GM21717 (cell line): ENCODE results near the gene FGA.
"Not testable (repeated sequence)": the region's sequence is repeated elsewhere in the genome, so short reads cannot be mapped to it uniquely, and the experiment has no call there.

ENCODE experiments used
- ATAC-seq: cut with Tn5 transposase; IDR thresholded peaks from one replicate; pipeline ENCODE4 v1.9.1; 2021; ENCODE audit warnings: mild to moderate bottlenecking, moderate library complexity; ENCODE audit not compliant: unreplicated experiment

FGA gene

DNA sequence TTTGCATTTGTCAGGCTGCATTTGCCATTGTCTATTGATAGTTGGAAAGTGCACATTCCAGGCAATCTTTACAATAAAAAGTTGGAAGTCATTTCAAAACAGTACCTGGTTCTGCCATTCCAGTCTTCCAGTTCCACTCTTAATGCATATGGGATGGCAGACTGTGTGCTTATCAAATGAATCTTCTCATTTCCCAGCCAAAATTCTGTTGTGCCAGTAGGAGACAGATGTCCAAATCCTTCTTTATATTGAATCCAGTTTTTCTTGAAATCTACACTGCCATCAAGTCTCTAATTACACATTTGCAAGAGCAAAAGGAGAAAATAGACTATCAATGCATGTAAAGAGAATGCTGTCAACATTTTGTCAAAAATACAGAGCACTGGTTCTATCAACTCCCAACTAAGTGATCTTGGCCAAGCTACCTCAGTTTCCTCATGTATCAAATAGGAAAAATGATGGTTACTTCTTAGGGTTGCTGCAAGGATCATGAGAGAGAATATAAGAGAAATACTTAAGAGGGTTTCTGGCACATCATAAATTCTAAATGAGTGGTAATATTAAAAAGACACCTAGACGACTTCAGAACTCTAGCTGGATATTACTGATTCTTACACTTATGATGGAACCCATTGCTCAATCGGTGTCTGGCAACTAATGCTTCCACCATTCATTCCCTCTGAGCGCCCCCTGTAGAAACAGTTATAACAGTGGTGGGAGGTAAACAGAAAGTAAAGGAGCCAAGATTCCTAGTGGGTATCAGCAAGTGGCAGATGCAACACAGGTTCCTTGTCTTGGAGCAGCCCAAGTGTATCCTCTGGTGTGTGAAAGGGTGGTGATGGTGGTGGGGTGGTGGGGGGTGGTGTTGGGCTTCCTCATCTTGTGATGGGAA is 18.1 kb upstream of the FGA start:
- ATAC-seq: no peak

DNA sequence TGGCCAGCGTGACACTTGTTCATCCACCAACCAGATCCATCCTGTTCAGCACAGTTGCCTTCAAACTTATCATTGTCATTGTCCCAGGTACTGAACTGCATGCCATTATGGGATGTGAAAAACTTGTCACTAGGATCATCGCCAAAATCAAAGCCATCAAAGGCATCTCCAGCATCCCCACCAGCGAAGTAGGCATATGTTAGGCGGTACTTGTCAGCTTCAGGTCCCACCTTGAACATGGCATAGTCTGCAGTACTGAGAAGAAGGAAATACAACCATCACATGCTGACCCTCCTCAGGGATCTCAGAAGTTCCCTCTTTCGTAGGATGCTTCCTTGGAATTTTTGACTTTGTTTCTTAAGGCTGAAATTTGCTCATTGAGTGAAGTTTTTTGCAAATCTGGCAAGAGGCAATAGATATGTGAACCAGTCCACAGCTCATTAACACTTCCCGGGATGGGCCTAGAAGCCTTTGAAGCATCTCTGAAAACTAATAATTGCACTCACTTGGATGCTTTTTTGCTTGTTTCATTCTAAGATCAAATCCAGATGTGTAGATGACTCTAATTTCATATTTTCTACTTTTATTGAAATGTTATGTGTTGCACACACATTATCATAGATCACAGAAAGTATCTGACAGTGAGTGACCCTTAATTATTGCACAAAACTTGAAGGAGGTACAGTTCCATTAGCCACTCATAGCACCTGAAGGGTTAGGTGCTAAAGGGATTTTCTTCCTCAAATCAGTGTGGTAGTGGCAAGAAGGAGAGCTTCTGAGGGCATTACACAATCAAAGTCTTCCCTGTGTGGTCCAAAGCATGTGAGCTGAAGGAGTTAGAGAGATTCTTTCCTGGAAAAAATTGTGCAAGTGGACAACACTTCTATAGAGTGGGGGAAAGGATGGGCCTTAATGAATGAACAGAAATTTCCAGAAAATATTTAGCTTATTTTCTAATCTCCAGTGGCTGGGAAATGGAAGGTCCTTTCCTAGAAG is 16.5 kb upstream of the FGA start:
- ATAC-seq: no peak

GRCh38 chr4:154604696-154605200 is 14.2 kb upstream of the FGA start:
- no peak for ATAC-seq

DNA sequence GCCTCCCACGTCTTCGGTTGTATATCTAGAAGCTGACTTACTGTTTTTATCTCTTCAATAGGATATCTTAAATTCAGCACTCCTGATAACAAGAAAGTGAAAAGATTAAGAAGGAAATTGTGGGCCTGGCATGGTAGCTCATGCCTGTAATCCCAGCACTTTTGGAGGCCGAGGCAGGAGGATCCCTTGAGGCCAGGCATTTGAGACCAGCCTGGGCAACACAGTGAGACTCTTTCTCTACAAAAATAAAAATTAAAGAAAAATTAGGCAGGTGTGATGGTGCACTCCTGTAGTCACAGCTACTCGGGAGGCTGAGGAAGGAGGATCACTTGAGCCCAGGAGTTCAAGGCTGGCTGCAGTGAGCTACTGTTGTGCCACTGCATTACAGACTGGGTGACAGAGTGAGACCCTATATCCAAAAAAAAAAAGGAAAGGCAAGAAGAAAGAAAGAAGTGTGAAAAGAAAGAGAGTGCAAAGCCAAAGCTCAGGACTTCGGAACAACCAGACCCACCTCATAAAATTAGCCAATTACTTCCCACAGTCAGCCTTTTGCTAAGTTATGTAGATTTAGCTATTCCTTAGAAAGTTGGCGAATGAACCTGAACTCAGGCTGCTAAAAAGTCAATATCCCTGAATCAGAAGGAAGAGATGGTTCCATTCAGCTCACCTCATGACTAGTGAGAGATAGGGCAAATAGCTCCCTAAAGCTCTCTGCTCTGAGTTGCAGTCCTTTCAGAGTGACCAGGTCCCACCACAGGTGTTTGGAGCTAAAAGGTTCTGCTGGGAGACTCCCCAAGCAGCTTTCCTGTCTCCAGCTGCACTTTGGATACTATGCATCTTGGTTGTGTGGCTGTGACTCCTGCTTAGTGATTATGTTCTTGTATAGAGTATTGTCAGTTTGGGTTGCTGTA is 12.7 kb upstream of the FGA start:
- ATAC-seq: no peak

- ATAC-seq: no peak
These were observed 12.0 kb upstream of the FGA start for GRCh38 chr4:154602404-154603020.

GRCh38 chr4:154597798-154598774 is 7.5 kb upstream of the FGA start:
- ATAC-seq: no peak

- ATAC-seq: not testable (repeated sequence)
These were observed 6.7 kb upstream of the FGA start for GRCh38 chr4:154597281-154597680.

DNA sequence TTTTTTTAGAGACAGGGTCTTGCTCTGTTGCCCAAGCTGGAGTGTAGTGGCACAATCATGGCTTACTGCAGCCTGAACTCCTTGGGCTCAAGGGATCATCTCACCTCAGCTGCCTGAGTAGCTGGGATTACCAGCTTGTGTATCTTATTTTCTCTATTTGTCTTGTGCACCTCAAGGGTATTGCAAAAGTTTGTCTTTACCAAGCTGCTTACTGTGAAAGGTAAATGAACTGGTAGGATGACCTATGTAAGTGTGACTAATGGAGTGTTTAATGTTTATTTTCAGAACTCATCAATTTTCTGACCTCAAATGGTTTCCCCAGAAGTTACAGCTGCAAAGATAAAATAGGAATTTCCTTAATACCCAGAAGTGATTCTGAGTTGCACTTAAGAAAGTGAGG is 5.3 kb upstream of the FGA start:
- ATAC-seq: no peak

DNA sequence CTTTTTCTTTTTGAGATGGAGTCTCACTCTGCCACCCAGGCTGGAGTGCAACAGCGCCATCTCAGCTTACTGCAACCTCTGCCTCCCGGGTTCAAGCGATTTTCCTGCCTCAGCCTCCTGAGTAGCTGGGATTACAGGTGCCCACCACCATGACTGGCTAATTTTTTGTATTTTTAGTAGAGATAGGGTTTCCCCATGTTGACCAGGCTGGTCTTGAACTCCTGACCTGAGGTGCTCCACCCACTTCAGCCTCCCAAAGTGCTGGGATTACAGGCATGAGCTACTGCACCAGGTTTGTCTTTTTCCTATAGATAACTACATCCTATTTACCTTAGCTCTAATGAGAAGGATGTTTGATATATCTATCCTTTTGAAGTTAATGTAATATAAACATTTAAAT is 3.8 kb upstream of the FGA start:
- ATAC-seq: not testable (repeated sequence)

DNA sequence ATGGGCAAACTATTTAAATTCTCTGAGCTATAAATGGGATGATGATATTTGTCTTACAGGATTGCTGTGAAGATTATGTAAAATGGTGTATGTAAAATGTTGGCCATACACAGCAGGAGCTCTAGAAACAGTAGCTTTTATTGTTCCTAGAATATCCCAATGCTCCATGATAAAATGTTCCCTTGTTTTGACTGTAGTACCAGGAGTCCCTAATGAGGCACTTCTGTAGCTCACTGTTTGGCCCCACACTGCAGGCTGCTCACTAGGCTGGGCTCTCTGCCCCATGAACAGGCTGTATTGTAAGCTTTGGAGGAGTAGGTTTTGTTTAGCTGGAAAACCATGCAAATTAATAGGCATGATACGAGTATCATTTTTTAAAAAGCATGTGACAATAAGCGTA is 3.3 kb upstream of the FGA start:
- ATAC-seq: no peak

GRCh38 chr4:154591890-154592289 is 1.3 kb upstream of the FGA start:
- no peak for ATAC-seq

DNA sequence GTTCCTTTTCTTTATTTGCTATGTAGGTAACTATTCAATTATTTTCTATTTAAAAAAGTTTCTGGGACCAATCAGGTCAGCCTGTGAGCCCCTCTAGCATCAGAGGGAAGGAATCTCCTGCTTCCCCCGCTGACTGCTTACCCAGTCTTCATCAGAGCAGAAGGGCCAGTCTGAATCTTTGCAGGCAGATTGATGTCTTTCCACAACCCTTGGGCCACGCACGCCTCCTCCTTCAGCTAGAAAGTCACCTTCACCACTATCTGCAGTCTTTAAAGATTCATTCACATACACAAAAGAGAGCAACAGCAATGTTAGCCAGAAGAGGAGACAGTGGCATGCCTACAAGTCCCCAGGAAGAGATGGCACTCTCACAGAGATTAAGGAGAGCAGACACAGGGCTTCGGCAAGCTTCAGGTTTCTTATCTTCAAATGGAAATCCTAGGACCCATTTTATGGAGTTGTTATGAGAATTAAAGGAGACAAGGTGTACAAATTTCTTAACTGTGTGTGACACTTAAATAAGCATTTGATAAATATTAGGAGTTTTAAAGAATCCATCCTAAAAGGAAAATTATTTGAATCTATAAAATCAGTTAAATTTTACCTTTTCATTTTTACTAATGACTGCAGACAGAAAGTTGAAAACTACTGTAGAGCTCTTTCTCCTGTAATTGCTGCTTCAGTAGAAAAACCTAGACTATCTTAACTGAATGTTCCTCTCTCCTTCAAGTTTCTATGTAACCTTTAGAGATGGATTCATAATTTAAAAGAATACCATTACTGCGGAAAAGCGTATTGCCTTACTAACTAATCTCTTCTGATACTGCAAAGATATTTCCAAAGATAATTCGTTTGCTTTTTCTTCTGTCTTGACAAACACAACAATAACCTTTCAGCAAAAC is 995 bp downstream of the FGA start:
- ATAC-seq: no peak

DNA sequence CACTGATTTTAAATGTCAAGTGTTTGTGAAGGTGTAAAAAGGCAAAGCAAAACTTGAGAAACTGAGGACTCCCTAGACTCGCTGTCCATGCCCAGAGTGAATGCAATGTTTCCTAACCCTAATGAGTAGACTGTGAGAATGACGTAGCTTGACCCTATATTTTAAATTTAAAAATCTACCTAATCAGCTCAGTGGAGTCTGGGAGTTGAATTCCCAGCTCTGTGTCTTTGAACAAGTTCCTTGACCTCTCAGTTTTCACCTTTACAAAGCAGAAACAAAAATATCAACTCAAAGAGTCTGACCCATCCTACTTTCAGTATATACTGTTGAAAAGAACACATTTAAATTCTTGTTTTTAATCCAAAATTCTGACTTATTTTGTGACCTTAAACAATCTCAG is 2.3 kb downstream of the FGA start:
- no peak for ATAC-seq

- ATAC-seq: no peak
These were observed 4.1 kb downstream of the FGA start for GRCh38 chr4:154586296-154587033.

DNA sequence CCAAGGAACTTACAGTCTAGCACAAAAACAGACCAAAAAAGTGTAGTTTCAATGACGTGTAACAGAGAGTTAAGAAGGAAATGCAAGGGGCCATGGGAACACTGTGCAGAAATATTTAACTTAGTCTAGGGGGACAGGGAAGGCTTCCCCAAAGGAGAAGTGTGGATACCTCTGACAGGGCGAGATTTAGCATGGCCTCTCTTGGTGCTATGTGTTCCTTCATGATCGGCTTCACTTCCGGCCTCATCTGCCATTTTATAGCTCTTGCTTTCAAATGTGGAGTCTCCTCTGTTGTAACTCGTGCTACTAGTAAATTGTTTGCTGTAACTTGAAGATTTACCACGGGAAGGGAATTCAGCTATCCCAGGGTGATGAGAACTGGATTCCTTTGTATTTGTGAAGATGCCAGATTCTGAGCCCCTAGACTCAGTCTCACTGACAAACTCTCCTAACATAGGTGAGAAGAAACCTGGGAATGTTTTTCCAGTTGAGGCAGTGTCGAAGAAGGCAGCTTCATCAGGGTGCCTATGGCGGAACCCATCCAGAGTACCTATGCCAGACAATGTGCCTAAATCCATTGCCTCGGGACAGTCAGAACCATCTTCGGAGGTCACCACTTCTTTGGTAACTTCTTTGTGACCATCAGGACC is 5.0 kb downstream of the FGA start:
- no peak for ATAC-seq

- no peak for ATAC-seq
These were observed 6.3 kb downstream of the FGA start for GRCh38 chr4:154584259-154584658.

GRCh38 chr4:154583677-154584076 is 6.9 kb downstream of the FGA start:
- ATAC-seq: no peak
